T-helper 22 cell (primary cell): Measurements from ENCODE around the gene TAAR8.
"Not testable (repeated sequence)": the region's sequence is repeated elsewhere in the genome, so short reads cannot be mapped to it uniquely, and the experiment has no call there.

Experiments
- DNase-seq: peaks from one replicate; pipeline ENCODE4 v3.0.0-alpha.2; 2020; ENCODE audit warnings: low read depth

Gene TAAR8, protein sequence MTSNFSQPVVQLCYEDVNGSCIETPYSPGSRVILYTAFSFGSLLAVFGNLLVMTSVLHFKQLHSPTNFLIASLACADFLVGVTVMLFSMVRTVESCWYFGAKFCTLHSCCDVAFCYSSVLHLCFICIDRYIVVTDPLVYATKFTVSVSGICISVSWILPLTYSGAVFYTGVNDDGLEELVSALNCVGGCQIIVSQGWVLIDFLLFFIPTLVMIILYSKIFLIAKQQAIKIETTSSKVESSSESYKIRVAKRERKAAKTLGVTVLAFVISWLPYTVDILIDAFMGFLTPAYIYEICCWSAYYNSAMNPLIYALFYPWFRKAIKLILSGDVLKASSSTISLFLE

DNA sequence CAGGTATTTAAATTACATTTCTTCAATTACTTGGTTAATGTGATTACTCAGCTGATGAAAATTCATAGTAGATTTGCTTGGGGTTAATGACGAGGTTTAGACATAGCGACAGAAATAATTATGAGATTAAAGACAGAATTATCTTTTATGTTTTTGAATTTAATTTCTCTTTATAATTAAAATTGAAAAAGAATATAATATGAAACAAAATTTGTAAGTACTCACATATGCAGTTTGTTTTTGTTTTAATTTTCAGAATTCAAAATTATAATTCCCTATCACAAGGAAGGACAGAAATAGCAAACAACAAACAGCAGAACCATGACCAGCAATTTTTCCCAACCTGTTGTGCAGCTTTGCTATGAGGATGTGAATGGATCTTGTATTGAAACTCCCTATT is at the start of gene TAAR8:
Gene TAAR8, plus strand, starts transcription at position 301 of the 400 bp plus-strand sequence. Its CDS starts 21 bp downstream, at position 322.
- DNase-seq, result no peak

DNA sequence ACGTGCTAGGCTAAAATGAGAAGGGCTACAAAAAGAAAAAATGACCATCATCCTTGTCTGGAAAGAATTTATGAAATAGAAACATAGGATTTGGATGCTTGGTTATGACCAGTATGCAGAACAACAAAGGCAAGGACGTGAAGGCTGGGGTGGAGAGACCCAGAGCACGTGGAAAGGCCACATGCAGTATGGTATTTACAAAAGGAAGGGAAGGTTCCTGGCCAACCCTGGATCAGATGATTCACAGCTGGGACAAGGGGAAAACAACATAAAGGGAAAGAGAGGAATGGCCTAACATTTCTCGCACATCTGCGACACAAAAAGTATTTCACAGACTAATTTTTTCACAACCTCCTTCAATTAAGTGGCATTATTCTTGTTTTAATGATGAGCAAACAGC is 47.7 kb upstream of the TAAR8 start:
- DNase-seq, result no peak

DNA sequence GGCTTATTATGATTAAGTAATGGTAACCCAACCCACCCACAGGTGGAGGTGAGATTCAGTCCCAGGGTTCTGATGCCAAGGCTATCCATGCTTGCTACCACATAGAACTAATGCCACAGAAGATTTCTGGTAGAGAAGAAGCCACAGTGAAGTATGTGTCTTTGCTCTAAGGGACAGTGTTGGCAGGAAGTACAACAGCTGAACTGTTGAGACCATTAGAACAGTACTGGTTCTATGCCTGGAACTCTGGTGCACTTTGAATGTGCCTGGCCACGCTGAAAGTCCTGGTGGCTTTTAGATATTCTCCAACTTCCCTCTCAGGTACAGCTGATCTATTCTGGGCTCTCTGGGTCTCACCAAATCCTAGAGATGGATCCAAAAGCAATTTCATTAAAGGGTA is 47.3 kb upstream of the TAAR8 start:
- DNase-seq, result no peak

DNA sequence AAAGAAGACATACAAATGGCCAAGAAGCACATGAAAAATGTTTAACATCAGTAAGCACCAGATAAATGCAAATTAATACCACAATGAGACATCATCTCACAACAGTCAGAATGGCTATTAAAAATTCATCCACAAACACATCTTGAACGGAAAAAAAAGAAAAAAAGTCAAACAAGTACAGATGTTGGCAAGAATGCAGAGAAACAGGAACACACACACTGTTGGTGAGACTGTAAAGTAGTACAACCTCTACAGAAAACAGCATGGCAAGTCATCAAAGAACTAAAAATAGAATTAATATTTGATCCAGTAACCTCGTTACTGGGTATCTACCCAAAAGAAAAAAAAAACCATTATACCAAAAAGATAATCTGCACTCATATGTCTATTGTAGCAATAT is 46.0 kb upstream of the TAAR8 start:
- DNase-seq, result no peak

DNA sequence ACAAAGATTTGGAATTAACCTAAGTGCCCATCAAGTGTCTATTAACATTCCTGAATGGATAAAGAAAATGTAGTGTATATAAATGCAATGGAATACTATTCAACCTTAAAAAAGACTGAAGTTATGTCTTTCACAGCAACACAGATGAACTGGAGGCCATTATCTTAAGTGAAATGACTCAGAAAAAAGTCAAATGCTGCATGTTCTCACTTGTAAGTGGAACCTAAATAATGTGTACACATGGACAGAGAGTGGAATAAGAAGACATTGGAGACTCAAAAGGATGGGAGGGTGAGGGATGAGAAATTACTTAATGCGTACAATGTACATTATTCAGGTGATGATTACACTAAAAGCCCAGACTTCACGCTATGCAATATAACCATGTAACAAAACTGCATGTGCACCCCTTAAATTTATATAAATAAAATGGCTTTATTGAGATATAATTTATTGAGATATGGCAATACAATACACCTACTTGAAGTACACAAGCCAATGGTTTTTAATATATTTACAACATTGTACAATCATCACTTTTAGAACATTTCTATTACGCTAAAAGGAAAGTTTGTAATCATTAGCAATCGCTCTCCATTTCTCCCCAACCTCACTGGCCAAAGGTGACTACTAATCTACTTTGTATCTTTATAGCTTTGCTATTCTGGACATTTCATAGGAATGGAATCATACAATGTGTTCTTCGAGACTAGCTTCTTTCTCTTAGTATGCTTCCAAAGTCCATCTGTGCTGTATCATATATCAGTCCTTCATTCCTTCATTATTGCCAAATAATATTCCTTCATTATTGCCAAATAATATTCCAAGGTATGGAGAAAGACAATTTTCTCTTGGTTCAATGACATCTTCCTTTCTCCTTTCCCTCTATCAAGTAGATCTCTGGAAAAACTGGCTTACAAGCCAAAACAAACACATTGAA is 45.3 kb upstream of the TAAR8 start:
- DNase-seq, result no peak

DNA sequence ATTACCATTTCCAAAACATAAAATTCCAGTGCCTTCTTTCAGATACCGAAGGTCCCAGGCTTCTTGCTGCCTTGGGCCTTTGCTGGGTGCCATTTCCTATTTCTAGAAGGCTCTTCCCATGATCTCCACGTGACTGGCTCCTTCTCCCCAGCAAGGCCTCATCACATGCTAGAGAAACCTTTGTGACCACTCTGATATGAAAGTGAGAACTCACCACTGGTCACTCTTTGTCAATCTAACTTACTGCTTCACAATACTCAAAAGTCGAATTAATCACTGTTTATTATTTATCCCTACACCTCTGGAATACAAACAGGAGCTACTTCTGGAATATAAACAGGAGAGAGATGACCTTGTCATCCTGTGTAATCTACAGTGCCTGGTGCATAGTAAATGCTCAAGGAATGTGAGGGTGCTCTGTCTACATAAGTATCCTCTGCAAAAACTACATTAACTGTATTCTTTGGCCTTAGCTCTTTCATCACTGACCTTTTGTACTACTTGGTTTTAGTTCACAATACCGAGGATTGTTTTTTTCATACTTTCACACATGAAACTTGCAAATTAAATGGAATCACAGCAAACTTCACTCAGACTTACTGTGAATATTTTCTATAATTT is 41.2 kb upstream of the TAAR8 start:
- DNase-seq, result no peak

DNA sequence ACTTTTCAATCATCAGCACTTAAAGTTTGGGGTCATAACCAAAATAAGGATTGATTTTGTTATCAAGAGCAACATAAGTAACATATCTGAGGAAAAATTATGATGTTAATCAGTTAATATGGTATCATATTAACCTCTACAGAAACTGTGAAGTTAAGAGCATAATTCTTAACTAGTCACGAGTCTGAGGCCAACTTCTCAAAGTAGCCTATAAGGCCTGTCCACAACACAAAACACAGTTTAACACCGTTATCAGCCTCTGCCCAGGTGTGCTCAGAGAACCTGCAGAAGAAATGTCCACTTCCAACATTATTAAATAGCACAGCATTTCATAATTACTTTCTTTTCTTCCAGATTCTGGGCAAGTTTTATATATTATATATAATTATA is 40.6 kb upstream of the TAAR8 start:
- no peak for DNase-seq

DNA sequence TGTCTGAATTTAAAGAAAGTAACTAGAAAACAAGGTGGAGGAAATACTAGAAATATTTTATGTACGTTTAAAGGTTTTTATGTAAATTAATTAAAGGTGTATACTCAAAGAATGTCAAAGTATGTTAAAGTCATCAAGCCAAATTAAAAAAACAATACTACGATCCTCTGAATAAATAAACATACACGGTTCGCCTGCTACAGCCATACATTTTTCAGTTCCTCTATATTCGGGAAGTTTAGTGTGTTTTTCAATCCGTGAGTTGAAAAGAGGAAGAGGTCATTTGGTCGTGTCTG is 40.2 kb upstream of the TAAR8 start:
- no peak for DNase-seq

DNA sequence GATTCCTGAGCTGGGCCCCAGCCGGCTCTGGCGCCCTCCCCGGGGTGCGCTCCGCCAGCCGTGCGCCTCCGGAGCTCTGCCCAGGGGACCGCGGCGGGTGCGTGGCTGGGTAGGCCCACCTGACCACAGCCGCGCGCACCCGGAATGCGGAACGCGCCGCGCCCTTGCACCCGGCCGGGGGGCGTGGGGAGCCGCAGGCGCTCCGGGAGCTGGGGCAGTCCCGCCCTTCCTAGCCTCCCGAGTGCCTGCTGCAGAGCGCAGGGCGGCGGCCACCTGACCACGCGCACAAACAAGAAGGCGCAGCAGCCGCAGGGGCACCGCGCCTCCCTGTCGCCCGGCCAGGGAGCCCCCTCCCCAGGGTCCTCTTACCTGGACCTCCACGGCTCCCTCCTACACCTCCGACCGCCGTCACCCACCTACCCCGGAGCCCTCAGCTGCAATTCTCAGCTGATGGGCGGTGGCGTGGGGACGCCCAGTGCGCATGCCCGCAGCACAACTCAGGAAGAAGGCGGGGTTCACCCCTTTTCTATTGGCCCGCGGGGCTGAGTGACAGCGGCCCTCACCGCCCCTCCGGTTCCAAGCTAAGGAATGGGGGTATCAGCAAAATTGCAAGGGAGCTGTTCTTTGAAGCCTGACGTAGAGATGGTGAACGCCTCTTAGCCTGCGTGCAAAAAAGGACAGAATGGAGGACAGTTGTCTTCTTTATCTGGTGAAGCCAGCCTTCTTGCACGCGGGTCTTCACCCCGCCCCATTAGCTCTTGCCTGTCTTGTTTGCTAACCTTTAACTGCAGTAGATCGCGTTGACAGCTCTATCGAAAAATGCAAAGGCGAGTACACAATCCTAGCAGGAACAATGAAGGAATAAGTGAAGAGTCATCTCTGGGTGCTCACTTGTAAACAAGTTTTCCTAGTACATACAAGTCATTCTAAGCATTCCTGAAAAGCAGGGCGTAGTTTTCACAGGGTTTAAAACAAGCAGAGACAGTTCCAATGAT is 39.5 kb upstream of the TAAR8 start, which contains the start of gene STX7:
Gene STX7, minus strand, starts transcription at position 479 of the 995 bp plus-strand sequence. CDS start 9,586 bp downstream, outside the sequence.
- DNase-seq, result peak; percentile 76

DNA sequence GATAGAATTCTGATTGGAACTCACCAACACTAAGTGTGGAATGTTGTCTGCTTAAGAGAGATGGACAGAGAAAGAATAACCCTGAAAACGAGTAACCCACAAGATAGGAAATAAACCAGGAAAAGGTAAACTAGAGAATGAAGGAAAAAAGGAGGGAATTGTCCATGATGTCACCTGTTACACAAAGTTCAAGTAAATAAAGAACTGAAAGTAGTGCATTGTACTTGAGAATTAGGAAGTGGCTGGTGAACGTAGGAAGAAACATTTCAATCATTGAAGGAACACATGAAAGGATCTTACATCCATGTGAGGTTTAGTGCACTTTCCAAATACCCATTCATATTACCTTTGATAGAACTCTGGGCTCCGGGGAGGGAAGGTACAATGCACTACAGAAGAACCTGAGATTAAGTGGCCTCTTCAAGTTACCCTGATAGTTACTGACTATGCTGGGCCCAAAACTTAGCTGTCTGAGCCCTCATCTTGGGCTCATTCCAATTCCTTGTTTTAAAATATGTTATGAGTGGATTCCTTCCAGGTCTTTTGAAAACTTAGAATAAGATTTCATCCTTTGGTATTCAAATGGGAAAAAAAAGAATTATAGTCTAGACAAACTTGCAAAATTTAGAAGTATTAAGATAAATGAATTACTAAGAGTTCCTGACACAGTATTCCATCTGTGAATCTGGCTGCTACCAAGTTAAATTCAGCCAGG is 38.5 kb upstream of the TAAR8 start:
- DNase-seq, result no peak

DNA sequence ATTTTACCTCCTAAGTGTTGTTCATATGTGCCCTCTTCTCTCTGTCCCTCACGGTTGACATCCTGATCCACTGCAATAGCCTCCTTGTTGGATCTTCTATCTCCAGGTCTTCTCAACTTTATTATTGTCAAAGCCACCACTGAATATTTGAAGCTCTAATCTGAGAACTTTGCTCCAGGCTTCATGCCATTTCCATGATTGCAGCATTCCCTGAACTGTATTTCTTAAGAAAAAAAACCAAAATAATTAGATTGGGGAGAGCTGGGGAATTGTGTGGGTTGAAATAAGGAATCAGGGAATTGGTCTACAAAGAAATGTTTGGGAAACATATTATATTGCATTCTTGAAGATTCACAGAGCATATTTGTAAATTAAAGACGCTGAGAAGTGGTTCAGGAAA is 37.1 kb upstream of the TAAR8 start:
- no peak for DNase-seq

DNA sequence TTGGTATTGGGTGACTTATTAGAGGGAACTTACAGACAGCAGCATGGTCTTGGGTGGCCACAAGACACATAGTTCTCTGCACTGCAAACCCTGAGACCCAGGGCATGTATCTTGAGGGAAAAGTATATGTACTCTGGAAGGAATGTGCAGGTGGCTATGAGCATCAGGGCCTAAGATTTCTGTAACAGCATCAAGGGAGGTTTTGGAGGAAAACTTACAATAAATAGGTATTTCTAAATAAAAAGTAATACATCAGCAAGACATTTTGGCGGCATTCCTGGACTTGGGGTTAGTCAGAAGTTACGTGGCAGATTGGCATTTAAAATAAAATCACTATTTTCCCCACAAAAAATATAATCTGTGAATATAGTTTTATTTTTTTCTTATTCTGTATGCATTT is 31.5 kb upstream of the TAAR8 start:
- DNase-seq, result no peak

DNA sequence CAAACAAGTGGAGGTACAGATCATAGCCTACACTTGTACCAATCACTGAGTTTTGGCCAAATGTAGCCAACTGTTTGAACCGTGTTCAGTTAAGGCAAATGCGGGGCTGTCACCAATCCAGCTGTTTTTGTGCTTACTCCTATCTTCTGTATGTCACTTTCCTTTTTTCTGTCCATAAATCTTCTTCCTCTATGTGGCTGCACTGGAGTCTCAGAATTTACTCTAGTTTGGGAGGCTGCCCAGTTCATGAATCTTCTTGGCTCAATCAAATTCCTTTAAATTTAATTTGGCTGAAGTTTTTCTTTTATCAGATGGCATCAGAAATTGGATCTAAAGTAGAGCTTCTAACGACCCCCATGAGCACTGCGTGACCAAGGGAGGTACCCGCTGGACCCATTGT is 27.8 kb upstream of the TAAR8 start:
- DNase-seq, result no peak

DNA sequence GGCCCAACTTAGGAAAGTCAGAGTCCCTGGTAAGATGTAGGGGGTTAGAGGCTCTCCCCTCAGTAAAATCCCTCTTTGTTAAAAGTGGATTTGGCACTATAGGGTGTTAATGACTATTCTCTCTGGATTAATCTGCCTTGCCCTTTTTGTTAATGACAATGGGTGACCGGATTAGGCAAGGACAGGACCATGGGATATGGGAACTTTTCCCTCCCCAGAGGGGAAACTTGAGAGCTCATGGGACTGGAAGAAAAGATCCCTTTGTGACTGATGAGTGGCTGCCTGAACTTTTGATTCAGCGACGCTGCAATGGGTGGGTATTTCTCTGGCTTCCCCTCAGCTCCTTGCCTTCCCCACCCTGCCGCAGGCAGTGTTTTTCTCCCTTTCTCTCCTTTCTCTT is 26.6 kb upstream of the TAAR8 start:
- DNase-seq, result no peak

DNA sequence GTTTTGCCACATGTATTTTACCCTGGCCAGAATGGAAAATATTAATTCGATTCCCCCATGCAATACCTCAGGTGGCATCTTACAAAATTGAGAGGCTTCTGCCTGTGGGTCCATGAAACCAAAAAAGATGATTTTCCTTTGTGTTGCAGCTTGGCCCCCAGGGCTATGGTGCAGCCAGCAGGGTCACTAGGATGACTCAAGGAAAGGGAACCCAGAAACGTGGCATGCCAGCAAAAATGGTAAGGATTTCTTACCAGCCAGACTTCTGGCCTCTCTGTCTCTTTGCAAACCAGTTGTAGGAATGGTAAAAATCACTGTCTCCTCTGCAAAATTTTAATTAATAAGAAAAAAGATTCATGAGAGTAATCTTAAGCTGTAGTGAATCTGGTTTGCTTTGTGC is 26.0 kb upstream of the TAAR8 start:
- no peak for DNase-seq

DNA sequence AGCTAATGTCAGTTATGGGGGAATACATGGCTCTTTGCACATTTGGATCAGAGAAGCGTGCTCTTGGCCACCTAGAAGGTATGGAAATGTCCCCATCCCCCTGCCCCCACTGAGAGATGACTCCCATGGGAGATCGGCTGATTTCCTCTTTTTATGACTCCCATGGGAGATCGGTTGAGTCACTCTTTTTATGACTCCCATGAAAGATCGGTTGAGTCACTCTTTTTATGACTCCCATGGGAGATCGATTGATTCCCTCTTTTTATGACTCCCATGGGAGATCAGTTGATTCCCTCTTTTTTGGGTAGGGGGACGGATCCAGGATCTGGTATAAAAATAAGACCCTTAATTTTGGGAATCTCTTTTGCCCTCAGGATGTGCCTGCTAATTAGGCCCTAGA is 24.7 kb upstream of the TAAR8 start:
- DNase-seq, result no peak

DNA sequence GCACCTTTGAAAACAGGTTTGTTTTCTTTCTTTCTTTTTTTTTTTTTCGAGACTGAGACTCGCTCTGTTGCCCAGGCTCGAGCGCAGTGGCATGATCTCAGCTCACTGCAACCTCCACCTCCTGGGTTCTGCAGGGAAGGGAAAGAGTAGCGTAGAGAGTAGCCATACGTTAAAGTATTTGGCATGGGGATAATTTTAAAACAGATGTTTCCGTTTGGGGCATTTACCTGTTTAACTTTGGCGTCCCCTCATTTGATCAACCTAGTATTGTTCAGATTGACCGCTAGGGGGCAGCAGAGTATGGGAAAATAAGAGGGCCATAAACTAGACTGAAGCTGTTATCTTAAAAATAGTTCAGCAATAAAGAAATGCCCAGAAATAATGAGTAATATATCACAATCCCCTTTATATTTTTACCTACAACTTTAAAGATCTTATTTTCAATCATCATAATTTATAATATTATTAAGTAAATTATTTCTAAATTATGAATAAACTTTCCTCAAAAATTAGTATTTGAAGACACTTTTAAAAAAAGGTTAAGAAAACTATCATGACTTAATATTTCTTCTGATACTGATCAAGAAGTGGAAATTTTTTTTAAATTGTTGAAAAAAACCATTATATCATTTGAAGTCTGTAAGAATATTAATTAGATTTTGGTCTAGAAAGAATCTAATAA is 22.0 kb upstream of the TAAR8 start:
- DNase-seq, result peak; percentile 12

DNA sequence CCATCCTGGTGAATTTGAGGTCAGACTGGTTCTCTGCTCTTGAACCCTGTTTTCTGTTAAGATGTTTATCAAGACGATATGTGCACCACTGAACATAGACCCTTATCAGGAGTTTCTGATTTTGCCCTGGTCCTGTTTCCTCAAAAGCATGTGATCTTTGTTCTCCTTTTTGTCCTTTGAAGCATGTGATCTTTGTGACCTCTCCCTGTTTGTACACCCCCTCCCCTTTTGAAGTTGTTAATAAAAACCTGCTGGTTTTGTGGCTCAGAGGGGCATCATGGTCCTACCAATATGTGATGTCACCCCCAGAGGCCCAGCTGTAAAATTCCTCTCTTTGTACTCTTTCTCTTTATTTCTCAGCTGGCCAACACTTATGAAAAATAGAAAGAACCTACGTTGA is 17.9 kb upstream of the TAAR8 start:
- not testable (repeated sequence) for DNase-seq

DNA sequence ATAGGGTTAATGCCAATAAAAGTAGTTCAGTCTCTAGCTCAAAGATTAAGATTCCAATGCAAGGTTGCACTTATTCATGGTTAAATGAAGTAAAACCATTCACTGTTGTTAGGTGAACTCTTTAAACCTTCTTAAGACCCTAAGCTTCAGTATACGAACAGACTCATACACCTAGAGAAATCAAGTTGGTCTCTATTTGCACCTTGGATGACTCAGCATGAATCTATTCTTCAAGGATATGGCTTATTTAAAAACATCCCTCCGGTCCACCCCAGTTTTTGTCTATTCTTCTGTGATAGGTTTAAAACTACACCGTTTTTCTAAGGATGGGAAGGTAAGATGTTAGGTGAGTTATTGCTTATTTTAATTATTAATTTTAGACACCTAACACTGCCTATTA is 15.3 kb upstream of the TAAR8 start:
- DNase-seq, result no peak

DNA sequence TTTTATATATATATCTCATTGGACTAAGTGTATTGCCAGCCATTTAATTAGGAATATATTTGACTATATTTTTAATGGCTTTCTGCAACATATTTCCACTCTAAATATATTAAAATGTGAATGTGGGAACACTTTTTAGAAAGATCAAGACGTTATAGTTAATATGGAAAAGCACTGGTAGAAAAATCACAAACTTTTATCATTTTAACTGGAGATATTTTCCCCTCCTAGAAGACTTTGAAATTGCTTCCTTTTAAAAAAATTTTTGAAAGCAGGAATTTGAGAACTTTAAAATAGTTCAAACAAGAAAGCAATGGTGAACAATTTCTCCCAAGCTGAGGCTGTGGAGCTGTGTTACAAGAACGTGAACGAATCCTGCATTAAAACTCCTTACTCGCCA is 14.5 kb upstream of the TAAR8 start, which contains the start of gene TAAR9:
Gene TAAR9, plus strand, starts transcription at position 301 of the 400 bp plus-strand sequence. Its CDS starts 13 bp downstream, at position 314.
- no peak for DNase-seq
